Sigmoid colon (tissue), 7 donors: Measurements from ENCODE around the gene LOXL3. TPM values are rescaled to one million over a fixed set of nuclear protein-coding genes. Genes with fewer than 3 reads are reported as not detected.

Experiments used
- DNase-seq: peaks from one replicate; pipeline ENCODE4 v3.0.0-alpha.2; 2019
- H3K27ac ChIP-seq, 4 donors: fragments of 200-600 bp; sonication (generic); one replicate each; pipeline ENCODE4 v1.5.1; 2016 to 2019; ENCODE audit warnings: mild to moderate bottlenecking in 1 of 4
- H3K27me3 ChIP-seq, 3 donors: fragments of 200-600 bp; sonication (generic); one replicate each; pipeline ENCODE4 v1.5.1; 2019; ENCODE audit warnings: mild to moderate bottlenecking in 1 of 3
- H3K36me3 ChIP-seq, 4 donors: fragments of 200-600 bp; sonication (generic); one replicate each; pipeline ENCODE4 v1.5.1; 2016 to 2019
- H3K4me1 ChIP-seq, 4 donors: fragments of 200-600 bp; sonication (generic); one replicate each; pipeline ENCODE4 v1.5.1; 2017 to 2019
- H3K4me3 ChIP-seq, 4 donors: fragments of 200-600 bp; sonication (generic); one replicate each; pipeline ENCODE4 v1.5.1; 2017 to 2019; ENCODE audit warnings: mild to moderate bottlenecking in 2 of 4, moderate library complexity in 1 of 4
- H3K9me3 ChIP-seq, 4 donors: fragments of 200-600 bp in 3 of 4; sonication (generic) in 3 of 4; one replicate each; pipeline versions ENCODE4 v1.5.1 to v1.6.1; 2013 to 2019
- EP300 ChIP-seq, 4 donors: sonication (generic); formaldehyde crosslinking; IDR thresholded peaks; one replicate each; pipeline ENCODE4 v1.6.1; 2017; ENCODE audit warnings: antibody characterized with exemption in 4 of 4
- POLR2A ChIP-seq, 2 donors: fragments of 450-650 bp; IDR thresholded peaks; one replicate each; pipeline ENCODE4 v1.6.1; 2016; ENCODE audit warnings: antibody characterized with exemption in 2 of 2, mild to moderate bottlenecking in 2 of 2, moderate library complexity in 2 of 2
- POLR2AphosphoS5 ChIP-seq, 4 donors: sonication (generic); formaldehyde crosslinking; IDR thresholded peaks; one replicate each; pipeline ENCODE4 v1.6.1; 2017; ENCODE audit warnings: antibody characterized with exemption in 4 of 4
- WGBS, 2 donors: extraction: QIAGEN DNeasy Blood & Tissue Kit; methylation state at CpG; one replicate each; pipeline ENCODE4 v1.1.7; 2013; 5-methylcytosine and 5-hydroxymethylcytosine counted together
- intact Hi-C: fragments of 100-400 bp; cut with DNase I; formaldehyde crosslinking; loops from one replicate; pipeline ENCODE4 v1.15.1; 2023
- polyA plus RNA-seq, 3 donors: library from polyadenylated mRNA; stranded (reverse); fragments of 200-250 nt; gene quantifications; one replicate each; pipeline ENCODE4 v1.2.3, GENCODE V29; 2013
- total RNA-seq, 4 donors: library from RNA; depleted of rRNA; stranded (reverse); fragments of >200 nt; gene quantifications; one replicate each; pipeline ENCODE4 v1.1.0, GENCODE V29; 2016
- TF ChIP-seq, protein P1 (sequence below), 4 experiments: fragments of 450-650 bp in 3 of 4; fragments of 200-600 bp in 1 of 4; IDR thresholded peaks; one replicate each; pipeline ENCODE4 v1.5.1; 2016 to 2019; ENCODE audit warnings: antibody characterized with exemption in 4 of 4, mild to moderate bottlenecking in 3 of 4, moderate library complexity in 2 of 4
- donor health status: healthy with polysubstance abuse.
- donor health status: Bipolar disorder and iron deficiency.
- donor health status: healthy.

Gene LOXL3
- total and polyA plus RNA-seq, 7 donors: 0.60 to 7.9 (median 5.4) TPM

DNA sequence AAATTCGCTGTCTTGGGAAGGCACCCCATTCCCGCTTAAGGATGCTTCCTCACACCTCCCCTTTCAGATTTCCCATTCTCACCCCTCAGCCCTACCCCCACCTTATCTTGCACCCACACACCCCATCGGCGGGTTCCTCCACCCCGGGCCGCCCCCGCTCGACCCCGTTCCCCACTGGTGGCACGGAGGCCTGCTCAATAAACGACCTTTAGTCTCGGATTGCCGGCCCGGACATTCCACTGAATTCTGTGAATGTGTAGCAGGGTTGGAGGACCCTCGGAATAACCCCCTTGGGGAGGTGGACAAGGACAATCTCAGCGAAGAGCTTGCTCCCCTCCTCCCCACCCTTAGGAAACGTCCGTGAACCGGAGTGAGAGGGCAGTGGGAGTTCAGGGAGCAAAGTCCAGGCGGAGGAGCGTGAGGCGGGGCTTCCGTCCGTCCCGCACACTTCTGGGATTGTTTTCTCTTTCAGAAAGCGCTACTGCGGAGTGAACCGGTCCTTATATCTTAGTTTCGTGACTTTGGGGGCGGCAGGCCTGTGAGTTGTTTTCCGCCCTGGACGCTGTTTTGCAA is 51.5 kb downstream of the LOXL3 start:
- DNase-seq: no peak
- H3K9me3 ChIP-seq: no peaks in the 10 kb centered on the region
- H3K4me1 ChIP-seq: peaks cover 0 to 69% (median 58%) of the 10 kb centered on the region in 4 donors
- peaks cover 0 to 20% (median 12%) of the 10 kb centered on the region in 4 donors for H3K36me3 ChIP-seq
- H3K4me3 ChIP-seq: peak overlapping the region; percentile 26 to 56 (median 44)
- peak overlapping the region; percentile 52 to 76 (median 70) for H3K27ac ChIP-seq
- intact Hi-C loops: no loop called here
- peaks cover 49 to 97% (median 54%) of the 10 kb centered on the region in 3 donors for H3K27me3 ChIP-seq
- TF ChIP-seq POLR2A (IDR thresholded peaks at IDR 0.05) (no peak), EP300 (IDR thresholded peaks at IDR 0.05) (no peak), POLR2AphosphoS5 (IDR thresholded peaks at IDR 0.05) (no peak)
- TF ChIP-seq, protein P1, sequence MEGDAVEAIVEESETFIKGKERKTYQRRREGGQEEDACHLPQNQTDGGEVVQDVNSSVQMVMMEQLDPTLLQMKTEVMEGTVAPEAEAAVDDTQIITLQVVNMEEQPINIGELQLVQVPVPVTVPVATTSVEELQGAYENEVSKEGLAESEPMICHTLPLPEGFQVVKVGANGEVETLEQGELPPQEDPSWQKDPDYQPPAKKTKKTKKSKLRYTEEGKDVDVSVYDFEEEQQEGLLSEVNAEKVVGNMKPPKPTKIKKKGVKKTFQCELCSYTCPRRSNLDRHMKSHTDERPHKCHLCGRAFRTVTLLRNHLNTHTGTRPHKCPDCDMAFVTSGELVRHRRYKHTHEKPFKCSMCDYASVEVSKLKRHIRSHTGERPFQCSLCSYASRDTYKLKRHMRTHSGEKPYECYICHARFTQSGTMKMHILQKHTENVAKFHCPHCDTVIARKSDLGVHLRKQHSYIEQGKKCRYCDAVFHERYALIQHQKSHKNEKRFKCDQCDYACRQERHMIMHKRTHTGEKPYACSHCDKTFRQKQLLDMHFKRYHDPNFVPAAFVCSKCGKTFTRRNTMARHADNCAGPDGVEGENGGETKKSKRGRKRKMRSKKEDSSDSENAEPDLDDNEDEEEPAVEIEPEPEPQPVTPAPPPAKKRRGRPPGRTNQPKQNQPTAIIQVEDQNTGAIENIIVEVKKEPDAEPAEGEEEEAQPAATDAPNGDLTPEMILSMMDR (IDR thresholded peaks at IDR 0.05): no peak
- 11 to 16% methylated on average over 32 of the region's 32 CpGs for WGBS, 2 donors

DNA sequence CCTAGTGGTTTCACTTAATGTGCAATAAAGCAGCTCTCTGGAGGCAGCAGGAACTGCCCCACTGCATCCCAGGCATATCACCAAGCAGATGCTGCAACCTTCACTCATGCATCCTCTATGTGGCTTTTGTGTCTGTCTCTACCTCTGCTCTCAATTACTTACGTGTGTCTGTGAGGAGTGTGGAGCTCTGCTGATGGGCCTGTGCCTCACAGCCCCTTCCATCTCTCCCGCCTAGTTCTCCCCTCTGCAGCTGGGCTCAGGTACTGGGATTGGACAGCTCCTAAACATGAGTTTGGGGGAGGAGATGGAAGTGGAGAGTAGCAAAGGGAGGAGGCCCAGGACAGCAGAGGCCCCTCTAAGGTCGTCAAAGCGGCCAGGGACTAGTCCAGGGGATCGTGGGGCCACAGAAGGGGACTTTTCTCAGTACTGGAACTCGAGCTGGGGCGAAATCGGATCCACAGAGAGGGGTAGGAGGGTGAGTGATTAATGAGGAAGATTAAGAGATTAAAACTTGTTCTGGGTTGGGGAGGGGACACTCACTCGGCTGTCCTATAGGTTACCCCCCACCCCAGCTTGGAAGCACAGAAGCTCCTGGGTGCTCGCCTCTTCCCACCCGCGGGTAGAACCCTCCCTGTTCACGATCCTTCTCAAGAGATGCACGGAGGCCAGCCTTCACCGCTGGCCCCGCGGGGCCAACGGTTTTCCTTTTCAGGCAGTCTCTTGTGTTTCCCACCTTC is 52.2 kb downstream of the LOXL3 start:
- 79 to 86% methylated on average over 18 of the region's 18 CpGs for WGBS, 2 donors
- Histone ChIP-seq H3K9me3 (no peaks in the 10 kb centered on the region), H3K27ac (no peak overlapping the region), H3K27me3 (peaks cover 49 to 99% (median 55%) of the 10 kb centered on the region in 3 donors), H3K4me1 (peaks cover 0 to 63% (median 53%) of the 10 kb centered on the region in 4 donors), H3K4me3 (no peak overlapping the region), H3K36me3 (peaks cover 0 to 20% (median 12%) of the 10 kb centered on the region in 4 donors)
- DNase-seq: no peak
- TF ChIP-seq EP300 (IDR thresholded peaks at IDR 0.05) (no peak), POLR2A (IDR thresholded peaks at IDR 0.05) (no peak), POLR2AphosphoS5 (IDR thresholded peaks at IDR 0.05) (no peak)
- TF ChIP-seq, protein P1 (IDR thresholded peaks at IDR 0.05): no peak
- intact Hi-C loops: no loop called here

GRCh38 chr2:74500578-74500946 is 53.2 kb downstream of the LOXL3 start:
- TF ChIP-seq, protein P1 (IDR thresholded peaks at IDR 0.05): no peak
- no peak for TF ChIP-seq POLR2A (IDR thresholded peaks at IDR 0.05)
- TF ChIP-seq EP300 (IDR thresholded peaks at IDR 0.05): no peak
- TF ChIP-seq POLR2AphosphoS5 (IDR thresholded peaks at IDR 0.05): no peak

GRCh38 chr2:74499940-74500577 is 53.7 kb downstream of the LOXL3 start:
- WGBS, 2 donors: 62 to 65% methylated on average over 15 of the region's 15 CpGs
- Histone ChIP-seq H3K4me3 (peak overlapping the region in 2 of 4 donors; percentile 36 to 44), H3K9me3 (no peaks in the 10 kb centered on the region), H3K4me1 (peaks cover 0 to 50% (median 39%) of the 10 kb centered on the region in 4 donors), H3K36me3 (peaks cover 0 to 8% (median 3%) of the 10 kb centered on the region in 4 donors), H3K27ac (no peak overlapping the region), H3K27me3 (peaks cover 49 to 85% (median 55%) of the 10 kb centered on the region in 3 donors)
- TF ChIP-seq, protein P1 (IDR thresholded peaks at IDR 0.05): no peak
- TF ChIP-seq POLR2A (IDR thresholded peaks at IDR 0.05): no peak
- no peak for TF ChIP-seq EP300 (IDR thresholded peaks at IDR 0.05)
- no peak for TF ChIP-seq POLR2AphosphoS5 (IDR thresholded peaks at IDR 0.05)
- DNase-seq: no peak
- intact Hi-C loops: no loop called here

More at GRCh38 chr2:74500578-74500946, 53.2 kb downstream of the LOXL3 start:
- peaks cover 0 to 13% (median 8%) of the 10 kb centered on the region in 4 donors for H3K36me3 ChIP-seq
- peaks cover 0 to 54% (median 44%) of the 10 kb centered on the region in 4 donors for H3K4me1 ChIP-seq
- no peak overlapping the region for H3K27ac ChIP-seq
- intact Hi-C loops: no loop called here
- no peaks in the 10 kb centered on the region for H3K9me3 ChIP-seq
- no peak overlapping the region for H3K4me3 ChIP-seq
- H3K27me3 ChIP-seq: peaks cover 49 to 90% (median 55%) of the 10 kb centered on the region in 3 donors
- DNase-seq: no peak
